ENCODE data around the gene SERPINA6.
"Not testable (repeated sequence)": the region's sequence is repeated elsewhere in the genome, so short reads cannot be mapped to it uniquely, and the experiment has no call there.

DNA sequence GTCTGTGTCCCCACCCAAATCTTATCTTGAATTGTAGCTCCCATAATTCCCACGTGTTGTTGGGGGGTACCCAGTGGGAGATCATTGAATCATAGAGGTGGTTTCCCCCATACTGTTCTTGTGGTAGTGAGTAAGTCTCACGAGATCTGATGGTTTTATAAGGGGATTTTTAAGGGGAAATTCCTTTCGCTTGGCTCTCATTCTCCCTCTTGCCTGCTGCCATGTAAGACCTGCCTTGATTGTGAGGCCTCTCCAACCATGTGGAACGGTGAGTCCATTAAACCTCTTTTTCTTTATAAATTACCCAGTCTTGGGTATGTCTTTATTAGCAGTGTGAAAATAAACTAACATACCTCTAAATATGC, 27.0 kb downstream of the SERPINA6 start:
- TF ChIP-seq POLR2AphosphoS5 (IDR thresholded peaks at IDR 0.05), result not testable (repeated sequence)
- TF ChIP-seq, protein P1, sequence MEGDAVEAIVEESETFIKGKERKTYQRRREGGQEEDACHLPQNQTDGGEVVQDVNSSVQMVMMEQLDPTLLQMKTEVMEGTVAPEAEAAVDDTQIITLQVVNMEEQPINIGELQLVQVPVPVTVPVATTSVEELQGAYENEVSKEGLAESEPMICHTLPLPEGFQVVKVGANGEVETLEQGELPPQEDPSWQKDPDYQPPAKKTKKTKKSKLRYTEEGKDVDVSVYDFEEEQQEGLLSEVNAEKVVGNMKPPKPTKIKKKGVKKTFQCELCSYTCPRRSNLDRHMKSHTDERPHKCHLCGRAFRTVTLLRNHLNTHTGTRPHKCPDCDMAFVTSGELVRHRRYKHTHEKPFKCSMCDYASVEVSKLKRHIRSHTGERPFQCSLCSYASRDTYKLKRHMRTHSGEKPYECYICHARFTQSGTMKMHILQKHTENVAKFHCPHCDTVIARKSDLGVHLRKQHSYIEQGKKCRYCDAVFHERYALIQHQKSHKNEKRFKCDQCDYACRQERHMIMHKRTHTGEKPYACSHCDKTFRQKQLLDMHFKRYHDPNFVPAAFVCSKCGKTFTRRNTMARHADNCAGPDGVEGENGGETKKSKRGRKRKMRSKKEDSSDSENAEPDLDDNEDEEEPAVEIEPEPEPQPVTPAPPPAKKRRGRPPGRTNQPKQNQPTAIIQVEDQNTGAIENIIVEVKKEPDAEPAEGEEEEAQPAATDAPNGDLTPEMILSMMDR (IDR thresholded peaks at IDR 0.05), result not testable (repeated sequence)
